Posterior cingulate gyrus (tissue), 11 donors: ENCODE results near the gene LRMDA.

Experiments used
- DNase-seq, 10 donors: peaks; one replicate each; pipeline versions ENCODE4 v3.0.0 to v3.0.0-alpha.2; 2020 to 2021; ENCODE audit warnings: mixed read lengths in 3 of 10
- intact Hi-C: fragments of 100-400 bp; cut with DNase I; formaldehyde crosslinking; loops from one replicate; pipeline ENCODE4 v1.15.1; 2023

The LRMDA gene

DNA sequence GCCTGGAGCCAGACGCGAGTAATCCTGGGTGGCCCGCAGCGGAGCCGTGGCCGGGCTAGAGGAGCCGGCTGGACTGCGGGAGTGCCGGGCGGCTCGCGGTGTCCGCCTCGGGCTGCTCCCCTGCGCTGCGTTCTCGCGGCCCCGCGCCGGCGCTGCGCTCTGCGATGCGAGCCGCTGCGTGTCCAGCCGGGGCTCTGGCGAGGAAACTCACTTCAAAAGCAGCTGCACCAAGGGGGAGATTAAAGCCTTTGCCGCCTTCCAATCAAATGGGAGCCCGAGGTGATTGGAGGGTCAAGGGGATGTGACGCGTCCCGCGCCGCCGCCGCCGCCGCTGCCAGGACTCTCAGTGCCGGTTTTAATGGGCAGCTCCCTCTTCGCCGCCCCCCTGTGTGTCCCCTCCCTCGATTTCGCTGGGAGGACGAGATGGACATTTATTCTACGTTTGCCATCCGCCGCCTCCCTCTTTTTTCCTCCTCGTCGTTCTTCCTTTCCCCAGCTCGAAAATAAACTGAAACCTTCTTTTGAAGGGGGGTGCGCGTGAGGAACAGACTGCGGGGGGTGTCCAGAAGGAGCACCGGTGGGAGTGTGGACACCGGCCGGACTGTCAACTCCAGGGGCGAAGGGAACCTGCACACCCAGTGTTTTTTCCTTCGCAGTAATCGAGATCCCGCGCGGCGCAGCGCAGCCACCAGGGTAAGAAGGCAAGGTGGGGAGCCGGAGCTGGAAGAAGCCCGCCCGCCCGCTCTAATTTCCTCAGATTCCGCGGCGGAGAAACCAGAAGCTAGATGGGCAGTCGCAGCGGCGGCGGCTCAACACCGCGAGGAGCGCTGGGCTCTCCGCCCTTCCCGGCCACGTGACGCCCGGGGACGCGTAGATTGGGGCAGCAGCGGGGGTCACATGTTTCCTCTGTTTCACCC lies 29.6 kb upstream of the LRMDA start, which contains the start of gene ZNF503:
TSS of gene ZNF503 (minus strand) at position 196 of the 917 bp plus-strand sequence. CDS start 345 bp downstream, outside the sequence.
- intact Hi-C loops: loop anchor here (2.0 to 10.0 kb wide), 2 partner anchors 523 to 635 kb away; no protein-coding TSS in a partner anchor
- peak; percentile 84 to 99 (median 96) for DNase-seq

DNA sequence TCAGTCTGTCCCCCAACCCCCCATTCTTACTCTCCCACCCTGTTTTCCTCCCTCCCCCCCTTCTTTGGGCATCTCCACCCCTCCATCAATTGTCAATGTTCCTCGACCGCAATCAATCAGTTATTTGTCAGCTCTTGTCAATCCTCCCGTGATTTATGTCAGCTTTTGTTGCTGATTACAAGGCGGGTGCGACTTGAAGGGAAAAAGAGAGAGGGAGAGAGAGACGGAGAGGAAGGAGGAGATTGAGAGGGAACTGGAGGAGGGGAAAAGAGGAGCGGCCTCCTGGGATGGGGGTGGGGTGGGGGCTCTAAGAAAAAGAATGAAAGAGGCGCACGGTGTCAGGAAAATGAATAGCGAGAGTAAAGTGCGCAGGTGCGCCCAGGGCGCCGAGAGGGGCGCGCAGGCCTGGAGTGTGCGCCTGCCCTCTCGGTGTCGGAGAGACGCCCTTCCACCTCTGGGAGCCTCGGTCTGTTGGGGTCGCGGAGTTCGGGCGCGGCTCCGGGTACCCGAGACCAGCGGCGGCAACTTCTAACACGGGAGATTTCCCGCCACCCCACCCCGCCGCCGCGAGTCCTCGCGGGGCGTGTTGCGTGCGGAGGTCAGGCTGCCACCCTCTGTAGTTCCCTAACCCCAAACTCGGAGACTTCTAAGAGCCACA lies 28.8 kb upstream of the LRMDA start:
- intact Hi-C loops: loop anchor here (2.0 to 10.0 kb wide), 2 partner anchors 522 to 634 kb away; no protein-coding TSS in a partner anchor
- DNase-seq: peak in 2 of 10 donors; percentile 14 to 81

GRCh38 chr10:75403144-75403938 lies 28.1 kb upstream of the LRMDA start:
- peak in 3 of 10 donors; percentile 30 to 86 (median 80) for DNase-seq
- intact Hi-C loops: loop anchor here (2.0 to 10.0 kb wide), 2 partner anchors 521 to 633 kb away; no protein-coding TSS in a partner anchor

- intact Hi-C loops: loop anchor here (2.0 to 10.0 kb wide), 2 partner anchors 521 to 633 kb away; no protein-coding TSS in a partner anchor
- DNase-seq: peak in 1 of 10 donors; percentile 79
Observed at GRCh38 chr10:75403939-75404814, 27.2 kb upstream of the LRMDA start.

GRCh38 chr10:75404815-75405597 lies 26.4 kb upstream of the LRMDA start:
- peak in 1 of 10 donors; percentile 83 for DNase-seq
- intact Hi-C loops: loop anchor here (10.0 kb wide), 1 partner anchor 520 kb away; no protein-coding TSS in a partner anchor

GRCh38 chr10:75405598-75406461 lies 25.6 kb upstream of the LRMDA start:
- intact Hi-C loops: loop anchor here (10.0 kb wide), 1 partner anchor 519 kb away; no protein-coding TSS in a partner anchor

DNA sequence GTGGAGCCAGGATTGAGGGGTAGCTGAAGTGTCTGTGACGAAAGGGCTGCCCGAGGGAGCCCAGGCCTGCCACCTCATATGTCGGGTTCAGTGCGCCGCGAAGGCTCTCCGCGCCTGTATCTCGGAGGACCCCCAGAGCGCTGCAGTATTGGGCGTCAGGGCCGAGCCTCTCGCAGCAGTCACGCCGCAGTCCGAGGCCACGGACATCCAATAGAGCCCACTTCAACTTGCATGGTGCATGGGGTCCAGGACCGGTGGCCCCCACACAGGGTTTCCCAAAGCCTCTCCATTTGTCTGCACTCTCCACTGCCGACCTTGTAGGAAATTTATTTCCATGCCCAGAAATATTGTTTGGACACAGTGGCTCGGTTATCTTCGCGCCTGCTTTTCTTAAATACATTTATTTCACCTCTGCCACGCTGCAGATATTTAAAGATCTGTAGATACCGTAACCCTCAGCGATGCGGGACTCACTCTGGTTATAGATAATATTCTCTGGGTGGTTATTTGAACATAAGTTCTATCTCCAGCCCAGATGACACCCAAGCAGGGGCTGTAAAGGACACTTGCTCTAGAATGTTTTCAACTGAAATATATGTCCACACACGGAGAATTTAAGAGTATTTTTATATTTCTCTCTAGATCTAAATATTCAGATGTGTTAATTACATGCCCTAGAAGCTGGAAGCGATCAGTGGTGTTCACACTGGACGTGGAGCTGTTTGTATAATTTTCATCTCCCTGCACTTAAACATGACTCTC lies 24.8 kb upstream of the LRMDA start:
- peak in 1 of 10 donors; percentile 74 for DNase-seq
- intact Hi-C loops: loop anchor here (10.0 kb wide), 1 partner anchor 518 kb away; no protein-coding TSS in a partner anchor

More at GRCh38 chr10:75405598-75406461, 25.6 kb upstream of the LRMDA start:
- DNase-seq: peak in 1 of 10 donors; percentile 22

DNA sequence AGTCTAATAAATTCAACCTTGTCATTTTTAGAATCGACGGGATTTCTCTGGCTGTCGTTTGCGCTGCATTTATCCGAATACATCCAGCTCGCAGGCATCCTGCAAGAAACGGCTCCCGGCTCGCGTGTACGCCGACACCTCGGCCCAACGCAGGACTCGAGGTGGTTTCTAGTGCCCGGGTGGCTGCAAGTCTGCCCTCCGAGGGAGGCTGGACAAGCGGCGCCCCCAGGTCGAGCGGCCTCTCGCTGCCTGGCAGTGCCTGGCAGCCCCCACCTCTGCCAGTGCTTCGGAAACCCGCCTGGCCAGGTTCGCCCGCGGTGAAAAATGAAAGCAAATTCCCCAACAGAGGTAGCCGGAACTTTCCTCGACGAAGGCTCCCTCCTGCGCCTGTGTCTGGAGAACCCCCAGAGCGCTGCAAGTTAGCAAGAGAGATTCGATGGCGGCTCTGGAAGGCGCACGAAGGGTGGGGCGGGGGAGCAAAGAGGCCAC lies 24.2 kb upstream of the LRMDA start:
- intact Hi-C loops: loop anchor here (10.0 kb wide), 1 partner anchor 518 kb away; no protein-coding TSS in a partner anchor
- DNase-seq: peak in 1 of 10 donors; percentile 77

DNA sequence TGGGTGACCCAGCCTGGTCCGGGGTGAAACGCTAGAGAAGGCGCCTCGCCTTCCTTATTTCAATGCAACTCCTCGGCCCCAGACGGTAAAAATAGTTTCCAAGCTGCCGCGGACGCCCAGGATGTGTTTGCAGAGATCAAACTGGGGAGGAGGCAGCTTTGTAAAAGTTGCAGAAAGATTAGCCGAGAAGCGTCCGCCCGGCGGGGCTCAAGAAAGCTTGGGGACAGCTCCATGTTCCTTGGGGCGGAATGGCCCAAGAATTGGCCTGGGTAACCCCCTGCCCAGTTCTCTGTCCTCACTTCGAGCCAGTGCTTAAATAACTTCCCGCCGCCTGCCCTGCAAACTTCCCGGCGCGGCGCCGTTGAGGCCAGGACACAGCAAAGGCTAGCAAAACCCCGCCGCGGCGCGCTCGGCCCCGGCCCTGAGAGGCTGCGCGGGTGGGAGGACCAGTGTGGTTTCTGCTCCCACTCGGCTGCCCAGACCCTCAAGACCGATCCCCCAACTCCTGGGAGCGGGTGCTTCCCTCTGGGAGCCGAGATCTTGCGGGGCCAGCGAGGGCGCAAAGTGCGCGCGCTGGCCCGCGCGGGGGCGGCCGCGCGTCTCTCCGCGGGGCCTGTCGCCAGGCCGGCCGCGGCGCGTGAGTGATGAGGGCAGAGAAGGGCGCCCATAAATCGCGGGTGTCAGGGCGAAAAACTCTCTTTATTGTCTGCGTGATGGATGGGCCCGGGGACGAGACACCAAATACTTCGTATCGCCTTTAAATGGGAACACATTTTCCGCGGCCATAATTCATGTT lies 23.5 kb upstream of the LRMDA start:
- peak in 3 of 10 donors; percentile 19 to 84 (median 83) for DNase-seq
- intact Hi-C loops: loop anchor here (10.0 kb wide), 1 partner anchor 517 kb away; no protein-coding TSS in a partner anchor

DNA sequence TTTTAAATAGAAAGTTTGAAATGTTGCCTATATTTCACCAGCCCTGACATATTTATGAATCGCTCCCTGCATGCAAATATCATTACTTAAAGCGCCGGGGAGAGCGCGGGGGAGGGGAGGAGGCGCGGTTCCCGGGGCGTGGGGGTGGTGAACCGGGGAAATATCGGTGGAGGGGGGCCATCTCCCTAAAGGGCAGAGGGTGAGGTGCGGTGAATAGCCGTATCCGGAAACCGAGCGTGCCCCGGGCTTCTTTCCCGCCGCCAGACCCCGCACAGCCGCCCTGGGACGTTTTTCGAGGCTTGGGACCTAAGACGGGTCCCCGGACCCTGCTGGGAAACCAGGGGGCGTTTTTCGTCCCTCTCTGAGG lies 22.9 kb upstream of the LRMDA start:
- DNase-seq: peak in 1 of 10 donors; percentile 68
- intact Hi-C loops: loop anchor here (10.0 kb wide), 1 partner anchor 516 kb away; no protein-coding TSS in a partner anchor

GRCh38 chr10:75408911-75409885 lies 22.2 kb upstream of the LRMDA start:
- intact Hi-C loops: loop anchor here (10.0 kb wide), 1 partner anchor 516 kb away; no protein-coding TSS in a partner anchor
- peak in 3 of 10 donors; percentile 25 to 90 (median 84) for DNase-seq

DNA sequence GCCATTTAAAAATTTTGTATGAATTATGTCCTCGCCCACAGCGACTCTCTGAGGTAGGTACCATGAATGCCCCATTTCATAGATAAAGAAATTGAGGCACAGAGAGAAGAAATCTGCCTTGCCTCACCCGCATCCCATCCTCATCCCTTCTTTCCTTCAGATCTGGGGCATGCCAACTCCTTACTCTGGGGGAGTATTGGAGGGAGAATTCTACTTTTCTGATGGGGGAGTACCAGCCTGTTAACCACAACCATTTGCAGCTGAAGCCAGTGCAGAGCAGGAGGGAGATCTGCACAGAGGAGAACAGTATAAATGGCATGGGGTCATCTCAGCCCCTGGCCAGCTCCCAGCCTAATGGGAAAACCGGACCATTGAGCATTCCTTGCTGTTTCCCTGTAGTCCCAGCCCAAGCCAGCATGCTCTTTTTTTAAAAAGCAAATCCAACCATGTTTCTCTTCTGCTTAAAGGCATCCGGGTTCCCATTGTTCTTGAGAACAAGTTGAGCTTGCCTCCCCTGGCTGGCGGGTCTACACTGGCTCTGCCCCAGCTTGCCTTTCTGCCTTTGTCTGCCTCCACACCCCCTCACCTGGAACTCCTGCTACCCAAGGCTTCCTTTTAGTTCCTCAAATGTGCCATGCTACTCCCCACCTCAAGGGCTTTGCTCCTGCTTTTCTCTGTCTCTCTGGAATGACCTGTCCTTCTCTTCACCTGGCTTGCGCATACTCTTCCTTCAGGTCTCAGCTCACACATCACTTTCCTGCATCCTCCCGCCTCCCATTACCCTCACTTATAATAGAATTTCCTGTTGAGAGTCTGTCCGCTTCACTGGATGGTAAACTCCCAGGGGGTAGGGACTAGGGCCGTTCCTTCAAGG lies 21.1 kb upstream of the LRMDA start:
- intact Hi-C loops: no loop called here
- peak in 1 of 10 donors; percentile 24 for DNase-seq

DNA sequence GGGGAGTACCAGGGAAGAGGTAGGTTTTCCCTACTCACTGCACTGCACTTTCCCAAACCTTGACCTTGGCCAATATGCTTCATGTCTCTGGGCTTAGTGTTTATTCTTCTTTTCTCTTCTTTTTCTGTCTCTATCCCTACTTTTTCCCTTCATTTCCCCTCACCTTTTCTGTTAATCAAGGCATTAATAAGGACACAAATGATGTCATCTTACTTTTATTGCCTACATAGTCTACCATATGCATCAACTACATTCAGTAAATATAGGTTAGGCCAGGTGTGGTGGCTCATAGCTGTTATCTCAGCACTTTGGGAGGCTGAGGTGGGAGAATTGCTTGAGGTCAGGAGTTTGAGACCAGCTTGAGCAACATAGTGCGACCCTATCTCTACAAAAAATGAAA lies 16.9 kb upstream of the LRMDA start:
- peak in 1 of 10 donors; percentile 8 for DNase-seq
- intact Hi-C loops: no loop called here
